22Rv1 (cell line): ENCODE measurements around the gene IL2RA.

Source experiments
- ZFX ChIP-seq: fragments of 450-650 bp; IDR thresholded peaks from 2 replicates; pipeline ENCODE4 v1.6.1; 2017; ENCODE audit warnings: antibody characterized with exemption, borderline replicate concordance
- TF ChIP-seq, protein P1 (sequence below): fragments of 450-650 bp; IDR thresholded peaks from 2 replicates; pipeline ENCODE4 v1.5.1; 2017; ENCODE audit warnings: mild to moderate bottlenecking

DNA sequence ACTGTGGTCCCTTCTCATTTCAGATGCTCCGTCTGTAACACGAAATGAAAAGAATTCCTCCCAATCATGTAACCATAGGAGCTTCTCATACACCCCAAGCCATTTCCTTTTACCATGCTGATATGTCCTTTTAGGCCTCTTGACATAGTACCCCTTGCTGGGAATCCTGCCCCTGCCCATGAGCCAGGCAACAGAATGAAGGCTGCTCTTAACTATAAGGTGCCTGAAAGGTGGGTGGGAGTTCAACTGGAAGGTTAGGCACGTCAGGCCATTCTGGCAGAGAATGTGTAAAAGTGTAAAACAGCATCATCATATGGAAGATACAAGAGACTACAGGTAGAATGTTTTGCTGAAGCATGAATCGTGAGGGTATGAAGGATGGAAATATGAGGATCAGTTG is 22.5 kb downstream of the IL2RA start:
- TF ChIP-seq, protein P1, sequence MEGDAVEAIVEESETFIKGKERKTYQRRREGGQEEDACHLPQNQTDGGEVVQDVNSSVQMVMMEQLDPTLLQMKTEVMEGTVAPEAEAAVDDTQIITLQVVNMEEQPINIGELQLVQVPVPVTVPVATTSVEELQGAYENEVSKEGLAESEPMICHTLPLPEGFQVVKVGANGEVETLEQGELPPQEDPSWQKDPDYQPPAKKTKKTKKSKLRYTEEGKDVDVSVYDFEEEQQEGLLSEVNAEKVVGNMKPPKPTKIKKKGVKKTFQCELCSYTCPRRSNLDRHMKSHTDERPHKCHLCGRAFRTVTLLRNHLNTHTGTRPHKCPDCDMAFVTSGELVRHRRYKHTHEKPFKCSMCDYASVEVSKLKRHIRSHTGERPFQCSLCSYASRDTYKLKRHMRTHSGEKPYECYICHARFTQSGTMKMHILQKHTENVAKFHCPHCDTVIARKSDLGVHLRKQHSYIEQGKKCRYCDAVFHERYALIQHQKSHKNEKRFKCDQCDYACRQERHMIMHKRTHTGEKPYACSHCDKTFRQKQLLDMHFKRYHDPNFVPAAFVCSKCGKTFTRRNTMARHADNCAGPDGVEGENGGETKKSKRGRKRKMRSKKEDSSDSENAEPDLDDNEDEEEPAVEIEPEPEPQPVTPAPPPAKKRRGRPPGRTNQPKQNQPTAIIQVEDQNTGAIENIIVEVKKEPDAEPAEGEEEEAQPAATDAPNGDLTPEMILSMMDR = no peak
- no peak for TF ChIP-seq ZFX
